Camera-type eye (tissue), 1 donor: ENCODE measurements around the gene CT45A8. TPM values are rescaled to one million over a fixed set of nuclear protein-coding genes. Genes with fewer than 3 reads are reported as not detected.

Experiments used
- total RNA-seq: library from RNA; depleted of rRNA; stranded (reverse); fragments of >200 nt; gene quantifications from one replicate; pipeline ENCODE4 v1.2.3, GENCODE V29; 2014

CT45A8 gene
- not detected for total RNA-seq

GRCh38 chrX:135854438-135854837, at the start of gene CT45A8:
Gene CT45A8, minus strand, starts transcription at chrX:135854538. Its CDS starts 3,755 bp downstream, at chrX:135850783.

DNA sequence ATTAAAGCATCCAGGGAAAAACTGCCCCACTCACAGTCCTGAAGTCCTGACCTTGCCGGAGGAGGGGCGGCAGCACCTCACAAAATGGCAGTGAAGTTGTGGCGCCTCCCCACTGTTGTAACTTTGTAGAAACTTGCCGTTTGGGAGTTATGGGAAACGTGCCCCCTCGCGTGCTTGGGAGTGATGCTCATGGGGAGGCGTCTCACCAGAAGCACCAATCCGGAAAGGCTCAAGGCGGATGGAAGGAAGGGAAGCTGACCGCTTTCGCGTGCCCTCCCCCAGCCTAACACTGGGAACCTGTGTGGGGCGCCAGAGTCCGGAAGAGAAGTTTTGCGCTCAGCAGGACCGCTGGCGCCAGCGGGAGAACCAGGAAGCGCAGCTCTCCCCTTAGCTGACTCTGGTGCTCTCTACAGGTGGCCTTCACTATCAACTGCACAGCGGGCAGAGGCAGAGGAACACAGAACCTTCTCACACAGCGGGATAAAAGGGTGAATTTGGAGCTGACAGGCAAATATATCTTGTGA, 39.0 kb upstream of the CT45A8 start, which contains the start of the genes CT45A10 and SAGE1:
TSS of gene CT45A10 (minus strand) at position 151 of the 524 bp plus-strand sequence. CDS start 8,100 bp downstream, outside the sequence.
TSS of gene SAGE1 (plus strand) at position 423 of the 524 bp plus-strand sequence. CDS start 2,527 bp downstream, outside the sequence.

GRCh38 chrX:135871712-135872111, 17.4 kb upstream of the CT45A8 start, which contains the start of gene CT45A9:
Gene CT45A9, minus strand, starts transcription at chrX:135871812. Its CDS starts 3,751 bp downstream, at chrX:135868061.

GRCh38 chrX:135837180-135837579, 17.2 kb downstream of the CT45A8 start, which contains the start of gene CT45A7:
Gene CT45A7, minus strand, starts transcription at chrX:135837280. Its CDS starts 3,747 bp downstream, at chrX:135833533.

GRCh38 chrX:135819912-135820311, 34.4 kb downstream of the CT45A8 start, which contains the start of gene CT45A2:
Gene CT45A2, minus strand, starts transcription at chrX:135820012. Its CDS starts 3,747 bp downstream, at chrX:135816265.

GRCh38 chrX:135802687-135803086, 51.7 kb downstream of the CT45A8 start, which contains the start of gene CT45A6:
Gene CT45A6, minus strand, starts transcription at chrX:135802787. Its CDS starts 3,794 bp downstream, at chrX:135798993.

Other genes with a start within 250 kb of the CT45A8 start
- not detected for gene CT45A1, start 140.9 kb downstream of the CT45A8 start, total RNA-seq
- gene CT45A3, start 86.3 kb downstream of the CT45A8 start, total RNA-seq, result not detected
- not detected for gene CT45A5, start 69.0 kb downstream of the CT45A8 start, total RNA-seq
- not detected for gene CT45A6, start 51.8 kb downstream of the CT45A8 start, total RNA-seq
- gene CT45A2, start 34.5 kb downstream of the CT45A8 start, total RNA-seq, result not detected
- gene CT45A7, start 17.3 kb downstream of the CT45A8 start, total RNA-seq, result not detected
- gene CT45A9, start 17.3 kb upstream of the CT45A8 start, total RNA-seq, result not detected
- gene CT45A10, start 38.9 kb upstream of the CT45A8 start, total RNA-seq, result not detected
- not detected for gene SAGE1, start 39.2 kb upstream of the CT45A8 start, total RNA-seq
- 21.6 TPM for gene MMGT1, start 119.5 kb upstream of the CT45A8 start, total RNA-seq
- gene SLC9A6, start 130.9 kb upstream of the CT45A8 start, total RNA-seq, result 36.3 TPM